H1 (cell line): Measurements from ENCODE around the gene RHBDF1. TPM values are rescaled to one million over a fixed set of nuclear protein-coding genes. Genes with fewer than 3 reads are reported as not detected.

Source experiments
- CTCF ChIA-PET: fragments of 300-600 bp; sonication (Branson Sonifier 250); formaldehyde crosslinking; loops from one replicate; lab custom pipeline; 2021; ENCODE audit not compliant: partially characterized antibody; lab: Charles Lee
- POLR2A ChIA-PET: fragments of 300-600 bp; sonication (Branson Sonifier 250); formaldehyde crosslinking; loops from one replicate; lab custom pipeline; 2021; ENCODE audit warnings: inconsistent platforms; ENCODE audit not compliant: partially characterized antibody; lab: Charles Lee
- DNase-seq, 2 experiments: peaks; one replicate each; pipeline versions ENCODE4 v3.0.0 to v3.0.0-alpha.2; 2010 to 2022; ENCODE audit warnings: low spot score in 2 of 2, low read depth in 1 of 2, mixed read lengths in 1 of 2
- FAIRE-seq: peaks from 2 replicates; lab custom pipeline; 2011; peaks lifted over from hg19 to GRCh38; lab: Jason Lieb, UNC
- H2AFZ ChIP-seq: 2 replicates; pipeline ENCODE4 v1.8.1; 2012; ENCODE audit warnings: low read length, inconsistent platforms
- H2AK5ac ChIP-seq: 2 replicates; pipeline ENCODE4 v1.6.1; 2013; ENCODE audit warnings: low read depth, low read length
- H2BK120ac ChIP-seq: replicated peaks from 2 replicates; pipeline ENCODE3; 2013; ENCODE audit warnings: low read depth, low read length, inconsistent platforms
- H2BK12ac ChIP-seq: 2 replicates; pipeline ENCODE4 v1.6.1; 2013; ENCODE audit warnings: low read depth, low read length
- H2BK15ac ChIP-seq: 2 replicates; pipeline ENCODE4 v1.6.1; 2013; ENCODE audit warnings: low read length
- H2BK20ac ChIP-seq: 2 replicates; pipeline ENCODE4 v1.6.1; 2013; ENCODE audit warnings: low read length
- H2BK5ac ChIP-seq: 2 replicates; pipeline ENCODE4 v1.6.1; 2013; ENCODE audit warnings: low read depth, low read length
- H3K14ac ChIP-seq: 2 replicates; pipeline ENCODE4 v1.6.1; 2013; ENCODE audit warnings: inconsistent platforms; ENCODE audit not compliant: insufficient read length
- H3K18ac ChIP-seq: 2 replicates; pipeline ENCODE4 v1.6.1; 2013; ENCODE audit warnings: low read length; ENCODE audit errors: extremely low read depth
- H3K23ac ChIP-seq: 2 replicates; pipeline ENCODE4 v1.6.1; 2013; ENCODE audit warnings: inconsistent platforms; ENCODE audit not compliant: insufficient read length
- H3K23me2 ChIP-seq: 2 replicates; pipeline ENCODE4 v1.6.1; 2013; ENCODE audit warnings: low read depth, low read length
- H3K27ac ChIP-seq: 2 replicates; pipeline ENCODE4 v1.6.1; 2011; ENCODE audit warnings: low read depth, low read length, inconsistent platforms
- H3K27me3 ChIP-seq, 4 experiments: replicated peaks in 1 of 4; 1 replicate in 1 of 4; 2 replicates in 3 of 4; pipeline versions ENCODE4 v1.6.1 to v1.8.1; 2011 to 2013; ENCODE audit warnings: low read length in 3 of 4, mild to moderate bottlenecking in 3 of 4, inconsistent platforms in 2 of 4, mixed read lengths in 2 of 4, moderate library complexity in 1 of 4; ENCODE audit not compliant: control insufficient read depth in 3 of 4, insufficient read depth in 3 of 4; ENCODE audit errors: extremely low read depth in 1 of 4
- H3K36me3 ChIP-seq, 4 experiments: 2 replicates each; pipeline versions ENCODE4 v1.6.1 to v1.8.1; 2011 to 2013; ENCODE audit warnings: mild to moderate bottlenecking in 4 of 4, low read length in 3 of 4, moderate library complexity in 2 of 4, control low read depth in 1 of 4, inconsistent platforms in 1 of 4; ENCODE audit not compliant: insufficient read depth in 4 of 4, control insufficient read depth in 2 of 4
- H3K4ac ChIP-seq: replicated peaks from 2 replicates; pipeline ENCODE3; 2013; ENCODE audit warnings: low read length, low read depth, mixed read lengths, inconsistent platforms; ENCODE audit not compliant: insufficient read length
- H3K4me1 ChIP-seq, 4 experiments: replicated peaks in 1 of 4; 1 replicate in 1 of 4; 2 replicates in 3 of 4; pipeline versions ENCODE4 v1.6.1 to v1.8.1; 2011 to 2013; ENCODE audit warnings: low read length in 3 of 4, inconsistent platforms in 2 of 4, mixed read lengths in 1 of 4; ENCODE audit not compliant: insufficient read depth in 4 of 4, control insufficient read depth in 3 of 4
- H3K4me2 ChIP-seq, 2 experiments: 2 replicates each; pipeline versions ENCODE4 v1.6.1 to v1.8.1; 2011 to 2013; ENCODE audit warnings: low read depth in 2 of 2, low read length in 2 of 2, control low read depth in 1 of 2, inconsistent platforms in 1 of 2, mild to moderate bottlenecking in 1 of 2; ENCODE audit not compliant: insufficient read depth in 1 of 2
- H3K4me3 ChIP-seq, 4 experiments: fragments of 200-600, 300-600 bp in 1 of 4; sonication (generic), shearing (Covaris generic), sonication (Bioruptor Twin) in 1 of 4; 2 replicates each; pipeline versions ENCODE4 v1.5.1 to v1.8.1; 2011 to 2016; ENCODE audit warnings: low read length in 4 of 4, low read depth in 3 of 4, control low read depth in 2 of 4, inconsistent platforms in 2 of 4, mild to moderate bottlenecking in 2 of 4, mixed read lengths in 1 of 4, moderate library complexity in 1 of 4; ENCODE audit not compliant: insufficient read depth in 2 of 4; ENCODE audit errors: extremely low read depth in 1 of 4
- H3K56ac ChIP-seq: replicated peaks from 2 replicates; pipeline ENCODE3; 2013; ENCODE audit warnings: low read depth, mild to moderate bottlenecking, mixed read lengths, low read length, inconsistent platforms; ENCODE audit not compliant: insufficient read length
- H3K79me1 ChIP-seq: 2 replicates; pipeline ENCODE4 v1.6.1; 2013; ENCODE audit warnings: low read depth, low read length, control low read depth
- H3K79me2 ChIP-seq, 2 experiments: 2 replicates each; pipeline versions ENCODE4 v1.6.1 to v1.8.1; 2012 to 2013; ENCODE audit warnings: low read length in 2 of 2, mild to moderate bottlenecking in 2 of 2, inconsistent platforms in 1 of 2; ENCODE audit not compliant: insufficient read depth in 2 of 2, control insufficient read depth in 1 of 2
- H3K9ac ChIP-seq, 4 experiments: replicated peaks in 1 of 4; 1 replicate in 1 of 4; 2 replicates in 3 of 4; pipeline versions ENCODE4 v1.6.1 to v1.8.1; 2011 to 2013; ENCODE audit warnings: low read depth in 3 of 4, low read length in 3 of 4, control low read depth in 2 of 4, mild to moderate bottlenecking in 2 of 4, moderate library complexity in 2 of 4, inconsistent platforms in 1 of 4; ENCODE audit errors: extremely low read depth in 1 of 4
- H3K9me3 ChIP-seq, 2 experiments: 2 replicates each; pipeline versions ENCODE4 v1.6.1 to v1.8.1; 2012 to 2013; ENCODE audit warnings: mild to moderate bottlenecking in 2 of 2, moderate library complexity in 2 of 2, control low read depth in 1 of 2, inconsistent platforms in 1 of 2, low read depth in 1 of 2, low read length in 1 of 2, mixed read lengths in 1 of 2; ENCODE audit not compliant: insufficient read depth in 2 of 2
- H4K20me1 ChIP-seq, 2 experiments: replicated peaks in 1 of 2; 2 replicates each; pipeline versions ENCODE3 to v1.8.1; 2011 to 2013; ENCODE audit warnings: inconsistent platforms in 2 of 2, low read length in 2 of 2, mild to moderate bottlenecking in 1 of 2; ENCODE audit not compliant: insufficient read depth in 2 of 2, control insufficient read depth in 1 of 2
- H4K5ac ChIP-seq: 2 replicates; pipeline ENCODE4 v1.6.1; 2013; ENCODE audit warnings: low read length, low read depth, mixed read lengths, inconsistent platforms; ENCODE audit not compliant: insufficient read length
- H4K8ac ChIP-seq: 2 replicates; pipeline ENCODE4 v1.8.0; 2013; ENCODE audit warnings: mild to moderate bottlenecking, moderate library complexity, low read length, inconsistent platforms; ENCODE audit not compliant: insufficient read depth; ENCODE audit errors: extremely low read depth
- H4K91ac ChIP-seq: replicated peaks from 2 replicates; pipeline ENCODE3; 2013; ENCODE audit warnings: low read length, mixed read lengths, inconsistent platforms; ENCODE audit not compliant: insufficient read length
- ASH2L ChIP-seq: fragments of 200-600, 300-600 bp; sonication (generic); IDR thresholded peaks from one replicate; pipeline ENCODE4 v1.7.1; 2017; ENCODE audit warnings: low read length
- CEBPB ChIP-seq: IDR thresholded peaks from 2 replicates; pipeline ENCODE4 v1.6.1; 2012; ENCODE audit warnings: low read depth, low read length
- CTBP2 ChIP-seq: IDR thresholded peaks from 2 replicates; pipeline ENCODE4 v1.7.0; 2011; ENCODE audit warnings: borderline replicate concordance, mild to moderate bottlenecking, moderate library complexity, mixed read lengths, low read length; ENCODE audit not compliant: insufficient read depth, insufficient read length
- EGR1 ChIP-seq: IDR thresholded peaks from 2 replicates; pipeline ENCODE4 v1.6.1; 2011; ENCODE audit warnings: low read depth, low read length, borderline replicate concordance
- JUND ChIP-seq: IDR thresholded peaks from 2 replicates; pipeline ENCODE4 v1.6.1; 2011; ENCODE audit warnings: mild to moderate bottlenecking, improper control_type of control experiment, low read length
- MAX ChIP-seq: IDR thresholded peaks from 2 replicates; pipeline ENCODE4 v1.6.1; 2012; ENCODE audit warnings: inconsistent platforms
- POLR2A ChIP-seq, 2 experiments: IDR thresholded peaks; 1 replicate in 1 of 2; 2 replicates in 1 of 2; pipeline ENCODE4 v1.6.1; 2011; ENCODE audit warnings: low read depth in 2 of 2, low read length in 2 of 2, mild to moderate bottlenecking in 2 of 2; ENCODE audit errors: control extremely low read depth in 1 of 2
- SP2 ChIP-seq: IDR thresholded peaks from 2 replicates; pipeline ENCODE4 v1.6.1; 2012; ENCODE audit warnings: mild to moderate bottlenecking, low read length, inconsistent platforms
- SUZ12 ChIP-seq: fragments of 200-600 bp; sonication (generic); IDR thresholded peaks from 2 replicates; pipeline ENCODE4 v1.6.1; 2012; ENCODE audit warnings: mild to moderate bottlenecking, inconsistent platforms, low read length, moderate library complexity, mixed read lengths
- TAF7 ChIP-seq: optimal IDR thresholded peaks from 2 replicates; pipeline ENCODE3; 2011; ENCODE audit warnings: low read depth, mild to moderate bottlenecking, inconsistent platforms, low read length, moderate library complexity, borderline replicate concordance
- ZNF274 ChIP-seq: IDR thresholded peaks from 2 replicates; pipeline ENCODE4 v1.7.0; 2012; ENCODE audit warnings: low read length, borderline replicate concordance; ENCODE audit errors: extremely low read depth
- WGBS, 2 experiments: shearing (Covaris generic) in 1 of 2; methylation state at CpG; one replicate each; pipeline versions ENCODE4 v1.1.6 to v1.1.7; 2013 to 2015; ENCODE audit warnings: low lambda C conversion rate in 2 of 2, mixed read lengths in 2 of 2, inconsistent platforms in 1 of 2, low coverage in 1 of 2, missing lambda C conversion rate in 1 of 2; ENCODE audit not compliant: insufficient replicate concordance in 2 of 2, insufficient coverage in 1 of 2, insufficient read length in 1 of 2; ENCODE audit errors: extremely low coverage in 1 of 2, missing lambda C conversion rate in 1 of 2; 5-methylcytosine and 5-hydroxymethylcytosine counted together
- polyA plus RNA-seq, 7 experiments: library from polyadenylated mRNA; depleted of rRNA in 3 of 7; stranded (reverse) in 5 of 7; unstranded in 2 of 7; fragments of >200 nt in 5 of 7; fragments of 200-250 nt in 2 of 7; gene quantifications; 1 replicate in 5 of 7; 2 replicates in 1 of 7; 4 replicates in 1 of 7; pipeline versions ENCODE4 v1.2.1 to v1.2.3, GENCODE V29; 2011 to 2013; ENCODE audit warnings: missing spikeins in 2 of 7, mixed read lengths in 2 of 7
- total RNA-seq: library from RNA; stranded (reverse); fragmentation: NEBNext Ultra II Directional; extraction: Animal tissue kit (Norgen Biotek cat#: 25700); gene quantifications from 2 replicates; pipeline ENCODE4 v1.2.1, GENCODE V29; 2021

RHBDF1 gene
- total and polyA plus RNA-seq, 2 of the 8 experiments (the other 6 are each of a cell fraction or from before 2014, with no cell fraction given) = 37.4 to 51.6 TPM

GRCh38 chr16:53346-54236 is 18.8 kb downstream of the RHBDF1 start, which contains the start of the genes POLR3K and SNRNP25:
Gene POLR3K, minus strand, starts transcription at chr16:53608. Its CDS starts 22 bp downstream, at chr16:53586.
Gene SNRNP25, plus strand, starts transcription at chr16:53828. Its CDS starts 189 bp downstream, at chr16:54017.
- no peak within 1 kb of the TSS; the same call in 1 of the 2 replicates for H2AFZ ChIP-seq
- no peaks in the 10 kb centered on the region for H3K27me3 ChIP-seq
- H3K4me1 ChIP-seq = no peaks in the 10 kb centered on the region
- peak within 1 kb of the TSS; percentile 95 for H3K18ac ChIP-seq
- peaks cover 2 to 7% of the 10 kb centered on the region in 2 experiments for H4K20me1 ChIP-seq
- ChIA-PET POLR2A (interaction anchor here (0.9 to 2.7 kb wide), 18 partner anchors 9 to 327 kb away, joined by 3 to 11 read pairs (median 4); partner anchors contain the start of genes MPG and RHBDF1), CTCF (interaction anchor here (1.2 to 1.8 kb wide), 4 partner anchors 13 to 53 kb away, joined by 3 to 8 read pairs (median 5); no protein-coding TSS in a partner anchor)
- peak within 1 kb of the TSS; percentile 79 for H3K27ac ChIP-seq
- no peak within 1 kb of the TSS for H3K23ac ChIP-seq
- WGBS, 2 experiments = 4% methylated on average over 70 of the region's 91 CpGs; no CpG with 5 or more reads in 1 of the 2 experiments
- H2BK5ac ChIP-seq = peak within 1 kb of the TSS; percentile 93; the same call in 1 of the 2 replicates
- peaks cover 3% of the 10 kb centered on the region for H3K79me1 ChIP-seq
- H4K5ac ChIP-seq = peak within 1 kb of the TSS; percentile 85
- 0 out of 2 replicates have a peak within 1 kb of the TSS, but pooled peaks have one; percentile 60 for H2BK12ac ChIP-seq
- peak within 1 kb of the TSS; percentile 87 for H3K4ac ChIP-seq
- peaks cover 5% of the 10 kb centered on the region; the same call in 1 of the 2 replicates for H3K23me2 ChIP-seq
- H3K4me2 ChIP-seq = peak within 1 kb of the TSS; percentile 61 to 85
- H3K79me2 ChIP-seq = peaks cover 3 to 29% of the 10 kb centered on the region in 2 experiments; a peak in 2 of 4 replicates
- H2BK20ac ChIP-seq = no peak within 1 kb of the TSS
- peak; percentile 92 to 97 for DNase-seq
- peaks cover 16 to 49% (median 30%) of the 10 kb centered on the region in 4 experiments; a peak in 7 of 8 replicates for H3K36me3 ChIP-seq
- no peak within 1 kb of the TSS for H2BK15ac ChIP-seq
- peak within 1 kb of the TSS; percentile 94 for H4K91ac ChIP-seq
- no peaks in the 10 kb centered on the region for H3K9me3 ChIP-seq
- FAIRE-seq = no peak
- peak within 1 kb of the TSS; percentile 88 for H3K56ac ChIP-seq
- no peak within 1 kb of the TSS for H3K14ac ChIP-seq
- H3K9ac ChIP-seq = peak within 1 kb of the TSS; percentile 82 to 89 (median 86)
- no peak within 1 kb of the TSS for H2BK120ac ChIP-seq
- H2AK5ac ChIP-seq = no peak within 1 kb of the TSS
- H3K4me3 ChIP-seq = peak within 1 kb of the TSS; percentile 79 to 95 (median 86)
- peak within 1 kb of the TSS; percentile 84 for H4K8ac ChIP-seq
- TF ChIP-seq MAX (peak; percentile 89), ASH2L (peak; percentile 16), SP2 (peak; percentile 58), JUND (no peak), SUZ12 (no peak), EGR1 (no peak), POLR2A (IDR thresholded peaks at IDR 0.05; ENCODE audit: control extremely low read depth in 1 of 2, low read depth in 2 of 2, low read length in 2 of 2) (peak; percentile 66 to 93), TAF7 (peak; percentile 58), CTBP2 (no peak), CEBPB (no peak), ZNF274 (no peak)
